H1 (cell line): Measurements from ENCODE around the gene U2SURP.

Experiments
- HDAC2 ChIP-seq, 2 experiments: fragments of 300-600 bp in 1 of 2; sonication (generic) in 1 of 2; IDR thresholded peaks; 2 replicates each; pipeline ENCODE4 v1.6.1; 2011 to 2012; ENCODE audit warnings: low read depth in 2 of 2, low read length in 2 of 2, mild to moderate bottlenecking in 2 of 2, moderate library complexity in 2 of 2, borderline replicate concordance in 1 of 2, inconsistent platforms in 1 of 2
- POLR2AphosphoS5 ChIP-seq: IDR thresholded peaks from 2 replicates; pipeline ENCODE4 v1.6.1; 2011; ENCODE audit warnings: low read depth, low read length
- TF ChIP-seq, protein P1 (sequence below), 3 experiments: IDR thresholded peaks; 1 replicate in 2 of 3; 2 replicates in 1 of 3; pipeline versions ENCODE4 v1.5.1 to v1.6.1; 2011; ENCODE audit warnings: low read length in 3 of 3, mild to moderate bottlenecking in 3 of 3, inconsistent platforms in 2 of 3, low read depth in 1 of 3, moderate library complexity in 1 of 3; ENCODE audit not compliant: insufficient read depth in 1 of 3; ENCODE audit errors: control extremely low read depth in 1 of 3

DNA sequence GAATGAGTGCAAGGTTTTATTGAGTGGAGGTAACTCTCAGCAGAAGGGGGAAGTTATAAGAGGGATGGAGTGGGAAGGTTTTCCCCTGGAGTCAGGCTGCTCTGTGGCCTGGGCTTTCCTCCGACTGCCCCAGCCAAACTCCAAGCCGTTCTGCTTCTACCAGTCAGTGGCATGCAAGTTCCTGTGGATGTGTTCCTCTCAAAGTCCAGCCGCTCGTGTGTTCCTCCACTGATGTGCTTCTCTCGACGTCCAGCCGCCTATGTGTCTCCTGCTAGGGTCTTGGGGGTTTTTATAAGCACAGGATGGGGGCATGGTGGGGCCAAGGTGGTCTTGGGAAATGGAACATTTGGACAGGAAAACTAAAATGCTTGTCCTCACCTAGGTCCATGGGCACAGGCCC, 9.0 kb upstream of the U2SURP start:
- TF ChIP-seq POLR2AphosphoS5 (no peak), HDAC2 (IDR thresholded peaks at IDR 0.05; ENCODE audit: borderline replicate concordance in 1 of 2, low read depth in 2 of 2, low read length in 2 of 2) (no peak)
- TF ChIP-seq, protein P1, sequence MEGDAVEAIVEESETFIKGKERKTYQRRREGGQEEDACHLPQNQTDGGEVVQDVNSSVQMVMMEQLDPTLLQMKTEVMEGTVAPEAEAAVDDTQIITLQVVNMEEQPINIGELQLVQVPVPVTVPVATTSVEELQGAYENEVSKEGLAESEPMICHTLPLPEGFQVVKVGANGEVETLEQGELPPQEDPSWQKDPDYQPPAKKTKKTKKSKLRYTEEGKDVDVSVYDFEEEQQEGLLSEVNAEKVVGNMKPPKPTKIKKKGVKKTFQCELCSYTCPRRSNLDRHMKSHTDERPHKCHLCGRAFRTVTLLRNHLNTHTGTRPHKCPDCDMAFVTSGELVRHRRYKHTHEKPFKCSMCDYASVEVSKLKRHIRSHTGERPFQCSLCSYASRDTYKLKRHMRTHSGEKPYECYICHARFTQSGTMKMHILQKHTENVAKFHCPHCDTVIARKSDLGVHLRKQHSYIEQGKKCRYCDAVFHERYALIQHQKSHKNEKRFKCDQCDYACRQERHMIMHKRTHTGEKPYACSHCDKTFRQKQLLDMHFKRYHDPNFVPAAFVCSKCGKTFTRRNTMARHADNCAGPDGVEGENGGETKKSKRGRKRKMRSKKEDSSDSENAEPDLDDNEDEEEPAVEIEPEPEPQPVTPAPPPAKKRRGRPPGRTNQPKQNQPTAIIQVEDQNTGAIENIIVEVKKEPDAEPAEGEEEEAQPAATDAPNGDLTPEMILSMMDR (IDR thresholded peaks at IDR 0.05; ENCODE audit: control extremely low read depth in 1 of 3, insufficient read depth in 1 of 3, low read depth in 1 of 3, low read length in 3 of 3): no peak
